T-cell (primary cell): Measurements from ENCODE around the gene PLEKHA3. TPM values are rescaled to one million over a fixed set of nuclear protein-coding genes. Genes with fewer than 3 reads are reported as not detected.

Source experiments
- ATAC-seq, 4 experiments: fragments of 200-7000 bp in 3 of 4; fragments of 150-1000 bp in 1 of 4; cut with Tn5 transposase; replicated peaks in 1 of 4; 1 replicate in 3 of 4; 2 replicates in 1 of 4; pipeline ENCODE4 v1.10.0; 2021; ENCODE audit warnings: moderate library complexity in 3 of 4, mild to moderate bottlenecking in 2 of 4, moderate number of reproducible peaks in 1 of 4
- CTCF ChIA-PET, 2 donors: fragments of 300-600 bp; sonication (Branson Sonifier 250); formaldehyde crosslinking; loops; one replicate each; lab custom pipeline; 2022; ENCODE audit warnings: antibody characterized with exemption in 2 of 2; lab: Charles Lee
- POLR2A ChIA-PET, 2 donors: fragments of 300-600 bp; sonication (Branson Sonifier 250); formaldehyde crosslinking; loops; one replicate each; lab custom pipeline; 2022; ENCODE audit warnings: antibody characterized with exemption in 2 of 2; lab: Charles Lee
- DNase-seq, 35 experiments: peaks; one replicate each; pipeline versions ENCODE4 v3.0.0 to v3.0.0-alpha.2; 2013 to 2023
- H3K27ac ChIP-seq: one replicate; pipeline ENCODE4 v1.5.1; 2013; ENCODE audit warnings: low read length
- H3K27me3 ChIP-seq, 2 experiments: replicated peaks in 1 of 2; 1 replicate in 1 of 2; 2 replicates in 1 of 2; pipeline versions ENCODE4 v1.6.1 to v1.7.0; 2013; ENCODE audit warnings: low read length in 1 of 2, mixed read lengths in 1 of 2; ENCODE audit not compliant: control insufficient read depth in 2 of 2, insufficient read depth in 2 of 2; ENCODE audit errors: extremely low read depth in 1 of 2
- H3K36me3 ChIP-seq, 2 donors: 1 replicate in 1 of 2; 2 replicates in 1 of 2; pipeline versions ENCODE4 v1.6.1 to v1.7.0; 2013; ENCODE audit warnings: low read length in 1 of 2; ENCODE audit not compliant: control insufficient read depth in 2 of 2, insufficient read depth in 1 of 2; ENCODE audit errors: extremely low read depth in 1 of 2
- H3K4me1 ChIP-seq, 2 experiments: 1 replicate in 1 of 2; 2 replicates in 1 of 2; pipeline versions ENCODE4 v1.6.1 to v1.7.0; 2013; ENCODE audit warnings: low read length in 2 of 2, mixed read lengths in 1 of 2; ENCODE audit not compliant: insufficient read depth in 2 of 2, control insufficient read depth in 1 of 2; ENCODE audit errors: extremely low read depth in 1 of 2
- H3K4me3 ChIP-seq, 2 donors: 1 replicate in 1 of 2; 2 replicates in 1 of 2; pipeline versions ENCODE4 v1.5.1 to v1.7.0; 2013; ENCODE audit warnings: mild to moderate bottlenecking in 2 of 2, low read length in 1 of 2, moderate library complexity in 1 of 2; ENCODE audit not compliant: control insufficient read depth in 1 of 2; ENCODE audit errors: extremely low read depth in 1 of 2
- H3K9me3 ChIP-seq: 2 replicates; pipeline ENCODE4 v1.7.0; 2013
- H3K27ac Mint-ChIP-seq, 2 donors: one replicate each; pipeline ENCODE4 v1.8.0; 2020 to 2021; ENCODE audit warnings: mild to moderate bottlenecking in 2 of 2, mixed read lengths in 2 of 2
- H3K27me3 Mint-ChIP-seq, 2 donors: one replicate each; pipeline ENCODE4 v1.8.0; 2021 to 2022; ENCODE audit warnings: mixed read lengths in 2 of 2
- H3K36me3 Mint-ChIP-seq: one replicate; pipeline ENCODE4 v1.8.0; 2021; ENCODE audit warnings: mixed read lengths
- H3K4me1 Mint-ChIP-seq, 3 donors: one replicate each; pipeline ENCODE4 v1.8.0; 2020 to 2022; ENCODE audit warnings: mixed read lengths in 3 of 3, mild to moderate bottlenecking in 1 of 3
- H3K4me3 Mint-ChIP-seq, 3 donors: one replicate each; pipeline ENCODE4 v1.8.0; 2020 to 2022; ENCODE audit warnings: mild to moderate bottlenecking in 3 of 3, mixed read lengths in 3 of 3, moderate library complexity in 3 of 3
- H3K9me3 Mint-ChIP-seq, 3 donors: one replicate each; pipeline ENCODE4 v1.8.0; 2020 to 2022; ENCODE audit warnings: mixed read lengths in 3 of 3
- WGBS: methylation state at CpG from one replicate; pipeline ENCODE4 v1.1.5; 2013; ENCODE audit warnings: missing lambda C conversion rate; ENCODE audit not compliant: insufficient coverage; 5-methylcytosine and 5-hydroxymethylcytosine counted together
- total RNA-seq, 35 experiments: library from RNA in 6 of 35; stranded (reverse) in 6 of 35; fragments of 120-200 nt in 1 of 35; gene quantifications; one replicate each; pipeline versions ENCODE4 v1.2.1 to v1.2.4 and lab custom pipeline; 2013 to 2026

PLEKHA3 gene
- total RNA-seq, 5 donors from 2014 or later (not counting 1 experiment from before 2014, with no cell fraction given) = 21.9 to 28.9 (median 24.8) TPM

DNA sequence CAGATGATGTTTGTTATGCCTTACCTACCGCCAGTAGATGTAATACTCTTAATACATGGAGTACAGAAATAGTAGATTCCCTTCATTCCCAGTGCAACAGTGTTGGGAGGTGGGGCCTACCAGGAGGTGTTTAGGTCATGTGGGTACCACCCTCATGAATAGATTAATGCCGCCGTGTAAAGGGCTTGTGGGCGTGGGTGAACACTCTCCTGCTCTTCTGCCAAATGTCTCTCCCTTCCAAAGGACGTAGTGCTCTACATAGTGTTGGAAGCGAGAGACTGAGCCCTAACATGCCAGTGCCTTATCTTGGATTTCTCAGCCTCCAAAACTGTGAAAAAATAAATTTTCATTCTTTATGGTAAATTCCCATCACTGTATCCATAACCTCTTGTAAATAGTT, 30.1 kb downstream of the PLEKHA3 start:
- ChIA-PET POLR2A (no interaction called here), CTCF (no interaction called here)
- Histone ChIP-seq H3K36me3 (peaks cover 3 to 22% of the 10 kb centered on the region in 2 donors), H3K4me1 (no peaks in the 10 kb centered on the region), H3K4me3 (no peak overlapping the region), H3K9me3 (no peaks in the 10 kb centered on the region), H3K27me3 (no peaks in the 10 kb centered on the region), H3K27ac (no peak overlapping the region)
- WGBS = 100% methylated on average over 4 of the region's 6 CpGs
- peaks cover 0 to 19% (median 12%) of the 10 kb centered on the region in 3 donors for H3K4me1 Mint-ChIP-seq
- peaks cover 46% of the 10 kb centered on the region for H3K36me3 Mint-ChIP-seq
- no peak for ATAC-seq
- H3K4me3 Mint-ChIP-seq = no peak overlapping the region
- H3K9me3 Mint-ChIP-seq = no peaks in the 10 kb centered on the region
- H3K27me3 Mint-ChIP-seq = no peaks in the 10 kb centered on the region
- no peak overlapping the region for H3K27ac Mint-ChIP-seq
- DNase-seq = no peak

DNA sequence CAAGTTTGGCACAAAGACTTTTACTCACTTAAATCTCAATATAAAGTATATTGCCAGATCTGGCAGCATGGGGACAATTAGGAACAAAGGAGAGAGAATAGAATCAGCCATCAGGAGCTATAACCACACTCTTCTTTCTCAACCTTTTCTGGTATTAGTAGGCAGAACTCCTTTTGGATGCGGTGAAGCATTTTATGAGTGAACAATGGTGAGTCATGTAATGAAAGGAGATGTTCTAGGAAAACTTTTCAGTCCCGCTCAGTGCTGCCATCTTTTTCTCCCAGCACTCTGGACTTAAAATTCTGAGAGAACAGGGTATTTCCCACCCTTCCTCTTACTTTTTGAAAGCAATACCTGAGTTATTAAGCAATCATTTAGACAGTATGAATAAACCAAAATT, 32.2 kb downstream of the PLEKHA3 start:
- Mint-ChIP-seq H3K27ac (no peak overlapping the region), H3K4me1 (peaks cover 0 to 19% (median 12%) of the 10 kb centered on the region in 3 donors), H3K4me3 (no peak overlapping the region), H3K9me3 (no peaks in the 10 kb centered on the region), H3K27me3 (no peaks in the 10 kb centered on the region), H3K36me3 (peaks cover 39% of the 10 kb centered on the region)
- no peak for DNase-seq
- ChIA-PET POLR2A (no interaction called here), CTCF (no interaction called here)
- Histone ChIP-seq H3K27ac (no peak overlapping the region), H3K4me3 (no peak overlapping the region), H3K4me1 (no peaks in the 10 kb centered on the region), H3K27me3 (no peaks in the 10 kb centered on the region), H3K36me3 (peaks cover 3 to 15% of the 10 kb centered on the region in 2 donors), H3K9me3 (no peaks in the 10 kb centered on the region)
- ATAC-seq = no peak
- no CpG with 5 or more reads among the region's 2 CpGs for WGBS

DNA sequence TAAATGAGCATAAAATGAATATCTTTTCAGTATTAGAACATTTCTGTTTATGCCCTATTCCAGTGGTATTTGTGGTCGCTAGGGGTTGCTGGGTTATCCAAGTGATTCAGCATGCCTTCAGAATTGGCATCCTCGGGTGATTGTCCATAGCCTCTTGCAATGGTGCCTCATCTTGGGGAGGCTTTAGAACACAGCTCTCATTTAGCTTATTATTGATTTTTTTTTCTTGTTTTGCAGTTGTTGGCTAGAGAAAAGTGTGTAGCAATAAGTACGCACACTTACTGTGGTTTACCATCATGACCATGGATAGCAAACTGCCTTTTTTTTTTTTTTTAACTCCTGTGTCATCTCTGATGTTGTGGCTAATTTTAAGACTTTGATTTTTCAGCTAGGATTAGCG, 33.6 kb downstream of the PLEKHA3 start:
- Histone ChIP-seq H3K4me1 (no peaks in the 10 kb centered on the region), H3K9me3 (no peaks in the 10 kb centered on the region), H3K27me3 (no peaks in the 10 kb centered on the region), H3K27ac (no peak overlapping the region), H3K36me3 (peaks cover 3 to 12% of the 10 kb centered on the region in 2 donors), H3K4me3 (no peak overlapping the region)
- WGBS = 100% methylated on average over 1 of the region's 4 CpGs
- H3K4me3 Mint-ChIP-seq = no peak overlapping the region
- ChIA-PET POLR2A (no interaction called here), CTCF (no interaction called here)
- no peaks in the 10 kb centered on the region for H3K9me3 Mint-ChIP-seq
- no peaks in the 10 kb centered on the region for H3K27me3 Mint-ChIP-seq
- ATAC-seq = no peak
- H3K36me3 Mint-ChIP-seq = peaks cover 47% of the 10 kb centered on the region
- peaks cover 0 to 19% (median 12%) of the 10 kb centered on the region in 3 donors for H3K4me1 Mint-ChIP-seq
- no peak overlapping the region for H3K27ac Mint-ChIP-seq
- no peak for DNase-seq

DNA sequence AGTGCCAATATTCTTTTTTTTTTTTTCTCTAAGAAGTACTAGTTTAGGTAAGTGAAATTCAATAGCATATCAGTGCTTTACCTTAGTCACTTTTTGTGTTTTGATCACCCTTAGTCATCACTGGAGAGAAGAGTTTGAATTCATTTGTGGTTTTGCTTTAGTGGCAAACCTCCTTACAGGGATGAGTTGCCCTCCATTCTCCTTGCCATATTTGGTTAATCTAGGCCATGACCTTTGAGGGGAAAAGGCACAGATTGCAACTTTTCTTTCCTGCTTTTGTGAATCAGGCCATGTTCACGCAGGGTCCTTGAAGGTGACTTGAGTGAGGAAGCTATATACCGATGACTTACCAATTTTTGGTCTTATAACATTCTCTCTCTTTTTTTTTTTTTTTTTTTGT, 34.4 kb downstream of the PLEKHA3 start:
- Histone ChIP-seq H3K36me3 (peaks cover 3 to 7% of the 10 kb centered on the region in 2 donors), H3K4me3 (no peak overlapping the region), H3K27ac (no peak overlapping the region), H3K27me3 (no peaks in the 10 kb centered on the region), H3K9me3 (no peaks in the 10 kb centered on the region), H3K4me1 (no peaks in the 10 kb centered on the region)
- no peak overlapping the region for H3K4me3 Mint-ChIP-seq
- ATAC-seq (peak in 3 of 4 experiments; percentile 57 to 89 (median 58)), DNase-seq (peak in 1 of 35 experiments; percentile 29)
- ChIA-PET CTCF (no interaction called here), POLR2A (interaction anchor here in 1 of 2 donors (0.7 kb wide), 1 partner anchor 21 kb away, joined by 5 read pairs; no protein-coding TSS in a partner anchor)
- H3K4me1 Mint-ChIP-seq = peaks cover 0 to 19% (median 12%) of the 10 kb centered on the region in 3 donors
- H3K9me3 Mint-ChIP-seq = no peaks in the 10 kb centered on the region
- WGBS = no CpG with 5 or more reads among the region's 2 CpGs
- H3K36me3 Mint-ChIP-seq = peaks cover 44% of the 10 kb centered on the region
- no peaks in the 10 kb centered on the region for H3K27me3 Mint-ChIP-seq
- H3K27ac Mint-ChIP-seq = peak overlapping the region; percentile 76 to 79

DNA sequence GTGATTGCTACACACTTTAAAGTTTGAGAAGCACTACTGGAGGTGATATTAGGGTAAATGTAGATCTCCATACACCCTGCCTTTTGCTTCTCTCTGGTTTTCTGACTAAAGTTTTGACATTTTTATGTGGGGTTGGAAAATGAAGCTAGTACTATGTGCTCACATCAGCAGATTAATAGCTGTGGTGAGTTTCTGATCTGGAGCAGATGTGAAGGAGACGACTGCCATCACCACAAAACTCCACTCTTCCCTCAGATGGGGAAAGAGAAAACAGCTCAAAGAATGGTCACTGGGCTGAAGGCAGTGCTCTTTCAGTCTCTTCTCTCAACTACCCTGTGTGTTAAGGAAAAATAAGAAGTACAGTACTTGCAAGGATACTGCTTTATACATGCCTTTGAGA, 37.2 kb downstream of the PLEKHA3 start:
- ATAC-seq (no peak), DNase-seq (no peak)
- no peaks in the 10 kb centered on the region for H3K4me1 ChIP-seq
- H3K27me3 ChIP-seq = no peaks in the 10 kb centered on the region
- Mint-ChIP-seq H3K9me3 (peaks cover 0 to 6% (median 4%) of the 10 kb centered on the region in 3 donors), H3K4me3 (no peak overlapping the region), H3K27ac (no peak overlapping the region), H3K36me3 (peaks cover 40% of the 10 kb centered on the region), H3K27me3 (no peaks in the 10 kb centered on the region), H3K4me1 (peaks cover 8 to 20% (median 19%) of the 10 kb centered on the region in 3 donors)
- no peaks in the 10 kb centered on the region for H3K9me3 ChIP-seq
- ChIA-PET CTCF (interaction anchor here in 1 of 2 donors (0.8 kb wide), 1 partner anchor 19 kb away, joined by 3 read pairs; no protein-coding TSS in a partner anchor), POLR2A (no interaction called here)
- no peak overlapping the region for H3K4me3 ChIP-seq
- no CpG with 5 or more reads among the region's 1 CpG for WGBS
- H3K36me3 ChIP-seq = peaks cover 0 to 4% of the 10 kb centered on the region in 2 donors
- no peak overlapping the region for H3K27ac ChIP-seq

DNA sequence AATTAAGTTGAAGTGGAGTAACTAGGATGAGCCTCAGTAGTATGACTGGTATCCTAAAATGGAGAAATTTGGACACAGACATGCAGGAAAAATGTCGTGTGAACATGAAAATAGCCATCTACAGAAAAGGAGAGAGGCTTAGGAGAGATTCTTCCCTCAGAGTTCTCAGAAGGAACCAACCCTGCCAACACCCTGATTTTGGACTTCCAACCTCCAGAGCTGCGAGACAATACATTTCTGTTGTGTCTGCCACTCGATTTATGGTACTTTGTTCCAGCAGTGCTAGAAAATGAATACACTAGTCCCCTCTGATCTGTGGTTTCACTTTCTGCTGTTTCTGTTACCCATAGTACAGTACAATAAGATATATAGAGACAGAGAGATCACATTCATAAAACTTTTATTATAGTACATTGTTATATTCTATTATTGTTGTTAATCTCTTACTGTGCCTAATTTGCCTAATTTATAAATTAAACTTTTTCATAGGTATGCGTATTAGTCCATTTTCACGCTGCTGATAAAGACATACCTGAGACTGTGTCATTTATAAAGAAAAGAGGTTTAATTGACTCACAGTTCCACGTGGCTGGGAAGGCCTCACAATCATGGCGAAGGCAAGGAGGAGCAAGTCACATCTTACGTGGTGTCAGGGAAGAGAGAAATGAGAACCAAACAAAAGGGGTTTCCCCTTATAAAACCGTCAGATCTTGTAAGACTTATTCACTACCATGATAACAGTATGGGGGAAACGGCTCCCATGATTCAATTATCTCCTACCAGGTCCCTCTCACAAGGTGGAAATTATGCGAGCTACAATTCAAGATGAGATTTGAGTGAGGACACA, 41.3 kb downstream of the PLEKHA3 start:
- H3K36me3 ChIP-seq = no peaks in the 10 kb centered on the region
- H3K27me3 ChIP-seq = no peaks in the 10 kb centered on the region
- Mint-ChIP-seq H3K27me3 (no peaks in the 10 kb centered on the region), H3K27ac (peak overlapping the region in 1 of 2 donors; percentile 68), H3K36me3 (peaks cover 32% of the 10 kb centered on the region), H3K4me3 (peak overlapping the region in 2 of 3 donors; percentile 18 to 25), H3K9me3 (peaks cover 0 to 6% (median 4%) of the 10 kb centered on the region in 3 donors), H3K4me1 (peaks cover 16 to 36% (median 35%) of the 10 kb centered on the region in 3 donors)
- ChIA-PET CTCF (interaction anchor here in 1 of 2 donors (0.6 to 1.4 kb wide), 3 partner anchors 18 to 1297 kb away, joined by 3 to 4 read pairs (median 3); partner anchors contain the start of genes PJVK and PRKRA), POLR2A (no interaction called here)
- H3K27ac ChIP-seq = no peak overlapping the region
- DNase-seq (no peak), ATAC-seq (no peak)
- H3K4me3 ChIP-seq = no peak overlapping the region
- H3K9me3 ChIP-seq = no peaks in the 10 kb centered on the region
- peaks cover 3 to 9% of the 10 kb centered on the region in 2 experiments for H3K4me1 ChIP-seq
- WGBS = 34% methylated on average over 3 of the region's 11 CpGs
